NB4 (cell line): ENCODE measurements around the gene MRPS26.

Experiments
- POLR2A ChIP-seq: IDR thresholded peaks from 2 replicates; pipeline ENCODE4 v1.6.1; 2011; ENCODE audit warnings: mild to moderate bottlenecking; ENCODE audit not compliant: insufficient read length; ENCODE audit errors: extremely low read depth
- TF ChIP-seq, protein P1 (sequence below): IDR thresholded peaks from one replicate; pipeline ENCODE4 v1.5.1; 2012; ENCODE audit warnings: low read depth, low read length

DNA sequence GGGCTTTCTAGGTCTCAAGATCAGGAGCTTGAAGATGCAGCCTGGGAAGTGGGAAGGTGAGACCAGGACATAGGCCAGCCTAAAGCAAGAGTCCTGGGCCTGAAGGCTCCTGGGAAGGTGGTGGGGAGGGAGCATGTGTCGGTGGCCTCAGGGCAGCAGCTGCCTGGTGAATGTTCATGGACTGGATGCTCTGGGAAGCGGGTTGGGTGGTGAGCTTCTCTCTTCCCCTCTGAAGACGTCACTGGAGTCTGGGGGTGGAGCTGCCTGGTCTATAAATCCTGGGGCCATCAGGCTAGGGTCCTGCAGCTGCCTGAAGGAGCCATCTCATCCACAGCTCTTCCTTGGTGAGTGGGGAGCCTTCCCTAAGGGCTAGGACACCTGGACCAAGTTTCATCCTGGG is 2.5 kb upstream of the MRPS26 start, which contains the start of gene GNRH2:
- TF ChIP-seq, protein P1, sequence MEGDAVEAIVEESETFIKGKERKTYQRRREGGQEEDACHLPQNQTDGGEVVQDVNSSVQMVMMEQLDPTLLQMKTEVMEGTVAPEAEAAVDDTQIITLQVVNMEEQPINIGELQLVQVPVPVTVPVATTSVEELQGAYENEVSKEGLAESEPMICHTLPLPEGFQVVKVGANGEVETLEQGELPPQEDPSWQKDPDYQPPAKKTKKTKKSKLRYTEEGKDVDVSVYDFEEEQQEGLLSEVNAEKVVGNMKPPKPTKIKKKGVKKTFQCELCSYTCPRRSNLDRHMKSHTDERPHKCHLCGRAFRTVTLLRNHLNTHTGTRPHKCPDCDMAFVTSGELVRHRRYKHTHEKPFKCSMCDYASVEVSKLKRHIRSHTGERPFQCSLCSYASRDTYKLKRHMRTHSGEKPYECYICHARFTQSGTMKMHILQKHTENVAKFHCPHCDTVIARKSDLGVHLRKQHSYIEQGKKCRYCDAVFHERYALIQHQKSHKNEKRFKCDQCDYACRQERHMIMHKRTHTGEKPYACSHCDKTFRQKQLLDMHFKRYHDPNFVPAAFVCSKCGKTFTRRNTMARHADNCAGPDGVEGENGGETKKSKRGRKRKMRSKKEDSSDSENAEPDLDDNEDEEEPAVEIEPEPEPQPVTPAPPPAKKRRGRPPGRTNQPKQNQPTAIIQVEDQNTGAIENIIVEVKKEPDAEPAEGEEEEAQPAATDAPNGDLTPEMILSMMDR, result no peak
- TF ChIP-seq POLR2A, result no peak
